GM21526 (cell line): ENCODE results near the gene CD81.
"Not testable (repeated sequence)": the region's sequence is repeated elsewhere in the genome, so short reads cannot be mapped to it uniquely, and the experiment has no call there.

Experiments
- ATAC-seq: cut with Tn5 transposase; IDR thresholded peaks from one replicate; pipeline ENCODE4 v1.9.1; 2021; ENCODE audit warnings: moderate library complexity; ENCODE audit not compliant: unreplicated experiment, low FRiP score

Gene CD81

GRCh38 chr11:2355000-2355644, 22.0 kb upstream of the CD81 start:
- ATAC-seq = no peak

GRCh38 chr11:2357246-2357645, 19.9 kb upstream of the CD81 start:
- no peak for ATAC-seq

- not testable (repeated sequence) for ATAC-seq
These were observed 19.5 kb upstream of the CD81 start for GRCh38 chr11:2357651-2358050.

- no peak for ATAC-seq
These were observed 18.2 kb upstream of the CD81 start for GRCh38 chr11:2358754-2359442.

GRCh38 chr11:2359557-2359956, 17.6 kb upstream of the CD81 start:
- ATAC-seq = no peak

- no peak for ATAC-seq
These were observed 16.9 kb upstream of the CD81 start for GRCh38 chr11:2360081-2360642.

- ATAC-seq = no peak
These were observed 15.5 kb upstream of the CD81 start for GRCh38 chr11:2361565-2361964.

- no peak for ATAC-seq
These were observed 14.7 kb upstream of the CD81 start for GRCh38 chr11:2362414-2362813.

GRCh38 chr11:2363130-2363529, 14.0 kb upstream of the CD81 start:
- ATAC-seq = no peak

- no peak for ATAC-seq
These were observed 13.3 kb upstream of the CD81 start for GRCh38 chr11:2363577-2364370.

- not testable (repeated sequence) for ATAC-seq
These were observed 12.7 kb upstream of the CD81 start for GRCh38 chr11:2364386-2364785.

- no peak for ATAC-seq
These were observed 11.4 kb upstream of the CD81 start for GRCh38 chr11:2365571-2366210.

GRCh38 chr11:2366276-2366675, 10.8 kb upstream of the CD81 start:
- no peak for ATAC-seq

- ATAC-seq = no peak
These were observed 10.4 kb upstream of the CD81 start for GRCh38 chr11:2366733-2367132.

GRCh38 chr11:2367266-2368160, 9.6 kb upstream of the CD81 start:
- ATAC-seq = no peak

GRCh38 chr11:2368178-2368850, 8.8 kb upstream of the CD81 start:
- ATAC-seq = no peak

- no peak for ATAC-seq
These were observed 8.3 kb upstream of the CD81 start for GRCh38 chr11:2368851-2369180.

GRCh38 chr11:2369320-2369719, 7.8 kb upstream of the CD81 start:
- ATAC-seq = no peak

GRCh38 chr11:2369896-2370295, 7.2 kb upstream of the CD81 start:
- no peak for ATAC-seq
